ENCODE data around the gene ROBO2. TPM values are rescaled to one million over a fixed set of nuclear protein-coding genes. Genes with fewer than 3 reads are reported as not detected.

ROBO2 gene
- total RNA-seq, 4 donors from 2014 or later = under 0.01 to 2.9 (median 1.0) TPM

DNA sequence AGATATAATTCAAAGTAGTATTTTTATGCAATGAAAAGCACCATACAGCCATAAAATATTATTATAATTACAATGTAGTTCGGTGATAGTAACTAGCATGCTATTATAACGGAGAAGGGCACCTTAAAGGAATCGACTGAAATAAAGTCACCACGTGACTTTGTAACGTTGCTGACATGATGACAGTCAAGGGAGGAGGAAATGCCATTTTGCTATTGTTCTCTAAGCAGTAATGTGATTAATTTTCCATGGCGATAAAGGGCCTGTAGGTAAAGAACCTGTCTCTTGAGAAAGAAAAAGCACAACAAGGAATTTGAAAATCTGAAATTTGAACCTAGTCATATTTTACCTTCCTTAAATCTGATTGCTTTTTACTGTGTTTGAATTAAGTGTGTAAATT, 526.2 kb downstream of the ROBO2 start:
- no peak overlapping the region for H3K27ac ChIP-seq
- ATAC-seq = no peak
- no peak overlapping the region for H3K4me3 ChIP-seq
- 58 to 71% methylated on average over 4 to 6 of the region's 6 CpGs for WGBS, 2 donors (ENCODE audit: low coverage in 1 of 2)
- H3K36me3 ChIP-seq = no peaks in the 10 kb centered on the region
- TF ChIP-seq EP300 (IDR thresholded peaks at IDR 0.05) (no peak), POLR2AphosphoS5 (IDR thresholded peaks at IDR 0.05) (no peak), POLR2A (IDR thresholded peaks at IDR 0.05) (no peak)
- TF ChIP-seq, protein P1, sequence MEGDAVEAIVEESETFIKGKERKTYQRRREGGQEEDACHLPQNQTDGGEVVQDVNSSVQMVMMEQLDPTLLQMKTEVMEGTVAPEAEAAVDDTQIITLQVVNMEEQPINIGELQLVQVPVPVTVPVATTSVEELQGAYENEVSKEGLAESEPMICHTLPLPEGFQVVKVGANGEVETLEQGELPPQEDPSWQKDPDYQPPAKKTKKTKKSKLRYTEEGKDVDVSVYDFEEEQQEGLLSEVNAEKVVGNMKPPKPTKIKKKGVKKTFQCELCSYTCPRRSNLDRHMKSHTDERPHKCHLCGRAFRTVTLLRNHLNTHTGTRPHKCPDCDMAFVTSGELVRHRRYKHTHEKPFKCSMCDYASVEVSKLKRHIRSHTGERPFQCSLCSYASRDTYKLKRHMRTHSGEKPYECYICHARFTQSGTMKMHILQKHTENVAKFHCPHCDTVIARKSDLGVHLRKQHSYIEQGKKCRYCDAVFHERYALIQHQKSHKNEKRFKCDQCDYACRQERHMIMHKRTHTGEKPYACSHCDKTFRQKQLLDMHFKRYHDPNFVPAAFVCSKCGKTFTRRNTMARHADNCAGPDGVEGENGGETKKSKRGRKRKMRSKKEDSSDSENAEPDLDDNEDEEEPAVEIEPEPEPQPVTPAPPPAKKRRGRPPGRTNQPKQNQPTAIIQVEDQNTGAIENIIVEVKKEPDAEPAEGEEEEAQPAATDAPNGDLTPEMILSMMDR (IDR thresholded peaks at IDR 0.05) = no peak
- no peaks in the 10 kb centered on the region for H3K27me3 ChIP-seq
- H3K9me3 ChIP-seq = no peaks in the 10 kb centered on the region
- no peaks in the 10 kb centered on the region for H3K4me1 ChIP-seq

DNA sequence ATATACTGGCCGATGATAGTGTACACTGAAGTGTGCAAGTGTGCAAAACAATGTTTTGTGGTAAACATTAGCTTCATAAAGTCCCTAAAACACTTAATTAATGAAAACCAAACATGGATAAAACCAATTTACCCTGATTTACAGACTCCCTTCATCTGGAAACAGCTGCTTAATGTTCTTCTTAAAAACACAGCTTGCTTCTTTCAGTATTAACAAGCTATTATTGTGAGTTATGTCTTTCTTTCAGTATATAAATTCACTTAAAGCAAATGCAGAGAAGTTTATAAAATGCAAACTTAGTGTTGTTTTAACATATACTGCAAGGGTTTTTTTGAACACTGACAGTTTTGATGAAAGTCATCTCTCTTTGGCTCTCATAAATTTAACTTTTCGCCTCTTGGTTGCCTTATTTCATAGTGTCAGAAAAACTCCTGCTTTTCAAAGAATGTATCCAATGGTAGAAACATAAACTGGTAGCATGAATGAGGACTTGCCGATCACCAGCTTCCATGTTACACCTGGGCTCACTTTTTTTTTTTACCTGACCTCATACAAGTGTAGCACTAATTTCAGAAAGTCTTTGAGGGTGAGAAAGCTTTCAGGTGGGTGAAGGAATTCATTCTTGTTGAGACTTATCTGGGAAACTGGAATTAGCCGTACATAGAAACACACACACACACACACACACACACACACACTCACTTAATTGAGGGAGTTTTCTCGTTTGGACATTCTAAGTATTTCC, 532.2 kb downstream of the ROBO2 start:
- H3K4me1 ChIP-seq = no peaks in the 10 kb centered on the region
- H3K27me3 ChIP-seq = no peaks in the 10 kb centered on the region
- TF ChIP-seq, protein P1 (IDR thresholded peaks at IDR 0.05) = no peak
- TF ChIP-seq POLR2AphosphoS5 (IDR thresholded peaks at IDR 0.05) (no peak), EP300 (IDR thresholded peaks at IDR 0.05) (no peak), POLR2A (IDR thresholded peaks at IDR 0.05) (no peak)
- no peaks in the 10 kb centered on the region for H3K36me3 ChIP-seq
- H3K27ac ChIP-seq = no peak overlapping the region
- H3K9me3 ChIP-seq = no peaks in the 10 kb centered on the region
- WGBS, 2 donors (ENCODE audit: low coverage in 1 of 2) = 58 to 68% methylated on average over 5 of the region's 5 CpGs
- no peak overlapping the region for H3K4me3 ChIP-seq
- ATAC-seq = no peak

DNA sequence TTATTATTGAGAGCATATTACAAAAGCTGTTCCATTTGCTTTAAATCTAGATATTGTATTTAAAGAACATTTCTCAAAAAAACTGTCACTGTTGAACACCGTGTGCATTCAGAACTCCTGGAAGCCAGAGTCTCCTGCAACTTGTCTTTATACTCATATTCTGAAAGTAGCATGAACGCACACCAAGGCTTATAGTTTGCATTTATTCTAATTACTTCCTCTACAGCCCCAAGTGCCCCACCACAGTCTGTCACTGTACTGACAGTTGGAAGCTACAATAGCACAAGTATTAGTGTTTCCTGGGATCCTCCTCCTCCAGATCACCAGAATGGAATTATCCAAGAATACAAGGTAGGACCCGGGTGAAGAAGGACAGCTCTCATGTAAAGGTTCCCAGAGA, 537.4 kb downstream of the ROBO2 start:
- no peak for ATAC-seq
- H3K4me1 ChIP-seq = no peaks in the 10 kb centered on the region
- TF ChIP-seq POLR2A (IDR thresholded peaks at IDR 0.05) (no peak), POLR2AphosphoS5 (IDR thresholded peaks at IDR 0.05) (no peak), EP300 (IDR thresholded peaks at IDR 0.05) (no peak)
- TF ChIP-seq, protein P1 (IDR thresholded peaks at IDR 0.05) = no peak
- no peaks in the 10 kb centered on the region for H3K9me3 ChIP-seq
- H3K27me3 ChIP-seq = no peaks in the 10 kb centered on the region
- H3K4me3 ChIP-seq = no peak overlapping the region
- no peak overlapping the region for H3K27ac ChIP-seq
- no peaks in the 10 kb centered on the region for H3K36me3 ChIP-seq
- 42 to 78% methylated on average over 3 of the region's 3 CpGs for WGBS, 2 donors (ENCODE audit: low coverage in 1 of 2)

DNA sequence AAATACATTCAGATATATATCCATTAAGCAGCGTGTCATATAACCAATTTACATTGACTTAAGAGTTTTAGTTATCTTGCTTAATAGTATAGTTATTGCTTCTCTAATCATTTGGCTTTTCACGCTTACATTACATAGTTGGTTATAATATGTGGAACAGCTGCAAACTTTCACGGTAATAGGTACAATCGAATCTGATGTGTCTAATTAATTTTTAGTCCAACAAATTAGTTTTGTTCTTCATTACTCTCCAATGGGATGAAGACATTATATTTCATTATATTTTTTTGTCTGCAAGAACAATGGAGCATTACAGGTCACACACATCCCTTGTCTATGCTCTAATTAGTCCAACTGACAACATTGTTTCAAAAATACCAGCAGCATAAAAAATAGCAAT, 546.3 kb downstream of the ROBO2 start:
- Histone ChIP-seq H3K27ac (no peak overlapping the region), H3K4me3 (no peak overlapping the region), H3K4me1 (no peaks in the 10 kb centered on the region), H3K36me3 (no peaks in the 10 kb centered on the region), H3K27me3 (no peaks in the 10 kb centered on the region), H3K9me3 (no peaks in the 10 kb centered on the region)
- 79 to 90% methylated on average over 4 of the region's 4 CpGs for whole genome bisulfite sequencing, 2 donors (ENCODE audit: low coverage in 1 of 2)
- ATAC-seq = no peak
- TF ChIP-seq, protein P1 (IDR thresholded peaks at IDR 0.05) = no peak
- TF ChIP-seq POLR2AphosphoS5 (IDR thresholded peaks at IDR 0.05) (no peak), POLR2A (IDR thresholded peaks at IDR 0.05) (no peak), EP300 (IDR thresholded peaks at IDR 0.05) (no peak)

DNA sequence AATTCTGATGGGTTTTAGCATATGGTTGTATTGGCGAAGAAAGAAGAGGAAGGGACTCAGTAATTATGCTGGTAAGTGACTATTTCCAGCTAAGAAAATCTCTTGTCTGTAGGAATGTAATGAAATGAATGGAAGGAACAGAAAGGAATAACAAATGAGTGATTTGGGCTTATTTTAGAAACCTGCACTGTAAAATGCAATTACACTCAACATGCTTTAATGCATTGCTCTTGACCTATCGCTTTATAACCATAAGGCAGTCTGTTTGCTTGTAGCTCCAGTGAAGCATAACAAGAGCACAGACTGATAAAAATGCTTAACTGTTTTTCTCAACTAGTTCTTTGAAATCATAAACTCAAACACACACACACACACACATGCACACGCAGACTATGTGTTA, 549.0 kb downstream of the ROBO2 start:
- H3K9me3 ChIP-seq = no peaks in the 10 kb centered on the region
- no peak overlapping the region for H3K4me3 ChIP-seq
- TF ChIP-seq POLR2AphosphoS5 (IDR thresholded peaks at IDR 0.05) (no peak), POLR2A (IDR thresholded peaks at IDR 0.05) (no peak), EP300 (IDR thresholded peaks at IDR 0.05) (no peak)
- TF ChIP-seq, protein P1 (IDR thresholded peaks at IDR 0.05) = no peak
- WGBS, 2 donors (ENCODE audit: low coverage in 1 of 2) = 87 to 90% methylated on average over 3 of the region's 3 CpGs
- ATAC-seq = no peak
- H3K36me3 ChIP-seq = no peaks in the 10 kb centered on the region
- H3K27me3 ChIP-seq = no peaks in the 10 kb centered on the region
- H3K4me1 ChIP-seq = no peaks in the 10 kb centered on the region
- H3K27ac ChIP-seq = no peak overlapping the region
